Endothelial cell of umbilical vein (primary cell): ENCODE results near the gene KCNG2. TPM values are rescaled to one million over a fixed set of nuclear protein-coding genes. Genes with fewer than 3 reads are reported as not detected.

Experiments used
- BruUV-seq: library from RNA; stranded (reverse); fragments of 400-500 nt; replicated peaks from 2 replicates; lab custom pipeline; 2021; lab: Mats Ljungman, UMichigan
- CTCF ChIA-PET: fragments of 300-600, 350-600 bp; sonication (Branson Sonifier 250); formaldehyde crosslinking; loops from one replicate; lab custom pipeline; 2021; ENCODE audit warnings: antibody characterized with exemption, inconsistent platforms; lab: Charles Lee
- POLR2A ChIA-PET: fragments of 300-600, 350-600 bp; sonication (Branson Sonifier 250); formaldehyde crosslinking; loops from one replicate; lab custom pipeline; 2021; ENCODE audit warnings: antibody characterized with exemption, inconsistent platforms; lab: Charles Lee
- DNase-seq: peaks from one replicate; pipeline ENCODE4 v3.0.0-alpha.2; 2011; ENCODE audit warnings: low read depth, low spot score
- FAIRE-seq: peaks from 2 replicates; lab custom pipeline; 2011; peaks lifted over from hg19 to GRCh38; lab: Jason Lieb, UNC
- H2AFZ ChIP-seq: 2 replicates; pipeline ENCODE4 v1.6.0; 2012; ENCODE audit warnings: low read depth, low read length, control low read depth, inconsistent platforms
- H3K27ac ChIP-seq: 2 replicates; pipeline ENCODE4 v1.5.1; 2011; ENCODE audit warnings: low read depth, mild to moderate bottlenecking, control low read depth, low read length, moderate library complexity; ENCODE audit not compliant: insufficient read depth
- H3K27me3 ChIP-seq, 2 experiments: 2 replicates each; pipeline versions ENCODE4 v1.6.0 to v1.6.1; 2011; ENCODE audit warnings: low read length in 2 of 2, mixed read lengths in 1 of 2; ENCODE audit not compliant: control insufficient read depth in 2 of 2, insufficient read depth in 2 of 2
- H3K36me3 ChIP-seq, 2 experiments: 2 replicates in 1 of 2; 3 replicates in 1 of 2; pipeline ENCODE4 v1.5.1; 2011; ENCODE audit warnings: low read length in 2 of 2, mild to moderate bottlenecking in 1 of 2, moderate library complexity in 1 of 2; ENCODE audit not compliant: control insufficient read depth in 2 of 2, insufficient read depth in 2 of 2; ENCODE audit errors: extremely low read depth in 1 of 2
- H3K4me1 ChIP-seq: 3 replicates; pipeline ENCODE4 v1.5.1; 2011; ENCODE audit warnings: mild to moderate bottlenecking, low read length; ENCODE audit not compliant: control insufficient read depth, insufficient read depth; ENCODE audit errors: extremely low read depth
- H3K4me2 ChIP-seq: 2 replicates; pipeline ENCODE4 v1.6.1; 2011; ENCODE audit warnings: low read length, control low read depth, mixed read lengths; ENCODE audit not compliant: insufficient read depth
- H3K4me3 ChIP-seq, 3 experiments: fragments of 200-600 bp in 1 of 3; sonication (generic), shearing (Covaris generic) in 1 of 3; replicated peaks in 1 of 3; 2 replicates each; pipeline ENCODE4 v1.5.1; 2011 to 2016; ENCODE audit warnings: control low read depth in 3 of 3, low read length in 3 of 3, mild to moderate bottlenecking in 2 of 3, inconsistent platforms in 1 of 3, low read depth in 1 of 3, moderate library complexity in 1 of 3; ENCODE audit not compliant: insufficient read depth in 1 of 3
- H3K79me2 ChIP-seq: 2 replicates; pipeline ENCODE4 v1.6.0; 2012; ENCODE audit warnings: low read length, inconsistent platforms; ENCODE audit not compliant: control insufficient read depth, insufficient read depth
- H3K9ac ChIP-seq: replicated peaks from 2 replicates; pipeline ENCODE3; 2011; ENCODE audit warnings: low read length, control low read depth; ENCODE audit not compliant: insufficient read depth; ENCODE audit errors: extremely low read depth
- H3K9me1 ChIP-seq: replicated peaks from 3 replicates; pipeline ENCODE4 v1.6.0; 2011; ENCODE audit warnings: mild to moderate bottlenecking, low read length; ENCODE audit not compliant: control insufficient read depth, insufficient read depth; ENCODE audit errors: extremely low read depth
- H3K9me3 ChIP-seq: replicated peaks from 2 replicates; pipeline ENCODE4 v1.5.1; 2012; ENCODE audit warnings: low read length, inconsistent platforms; ENCODE audit not compliant: control insufficient read depth, insufficient read depth
- H4K20me1 ChIP-seq: replicated peaks from 2 replicates; pipeline ENCODE3; 2011; ENCODE audit warnings: mild to moderate bottlenecking, low read length; ENCODE audit not compliant: control insufficient read depth, insufficient read depth; ENCODE audit errors: extremely low read depth
- CTCF ChIP-seq, 2 donors: IDR thresholded peaks; 1 replicate in 1 of 2; 2 replicates in 1 of 2; pipeline ENCODE4 v1.5.1; 2011; ENCODE audit warnings: low read length in 2 of 2, mild to moderate bottlenecking in 2 of 2, moderate library complexity in 2 of 2, control low read depth in 1 of 2, inconsistent platforms in 1 of 2, low read depth in 1 of 2; ENCODE audit not compliant: insufficient read depth in 1 of 2; ENCODE audit errors: extremely low read depth in 1 of 2
- EZH2 ChIP-seq: IDR thresholded peaks from 2 replicates; pipeline ENCODE4 v1.6.1; 2012; ENCODE audit warnings: borderline replicate concordance, low read depth, mild to moderate bottlenecking, moderate library complexity, low read length, inconsistent platforms; ENCODE audit not compliant: severe bottlenecking
- FOS ChIP-seq: IDR thresholded peaks from 2 replicates; pipeline ENCODE4 v1.6.1; 2011; ENCODE audit warnings: mild to moderate bottlenecking, low read length, moderate library complexity, borderline replicate concordance; ENCODE audit not compliant: insufficient read depth
- GATA2 ChIP-seq: IDR thresholded peaks from 2 replicates; pipeline ENCODE4 v1.7.0; 2011; ENCODE audit warnings: low read depth, mild to moderate bottlenecking, moderate library complexity, mixed read lengths, low read length; ENCODE audit not compliant: insufficient read length, insufficient read depth
- JUN ChIP-seq: IDR thresholded peaks from 2 replicates; pipeline ENCODE4 v1.6.1; 2011; ENCODE audit warnings: borderline replicate concordance, low read depth; ENCODE audit not compliant: insufficient read length, insufficient read depth
- MAX ChIP-seq: IDR thresholded peaks from 2 replicates; pipeline ENCODE4 v1.6.1; 2011; ENCODE audit not compliant: insufficient read depth, insufficient read length
- MYC ChIP-seq: IDR thresholded peaks from one replicate; pipeline ENCODE4 v1.6.1; 2011; ENCODE audit warnings: mild to moderate bottlenecking, low read depth, low read length
- POLR2A ChIP-seq: IDR thresholded peaks from 2 replicates; pipeline ENCODE4 v1.6.1; 2012; ENCODE audit warnings: low read depth, mild to moderate bottlenecking, control low read depth, low read length
- POLR2AphosphoS5 ChIP-seq: IDR thresholded peaks from 2 replicates; pipeline ENCODE4 v1.6.1; 2012; ENCODE audit warnings: low read depth, mild to moderate bottlenecking, control low read depth, low read length, moderate library complexity; ENCODE audit not compliant: insufficient read depth
- dilution Hi-C: fragments of 300-500 bp; cut with MboI; formaldehyde crosslinking; loops from one replicate; pipeline ENCODE4 v1.15.0; 2019; ENCODE audit warnings: low sequenced_read_pairs; ENCODE audit not compliant: extremely low pct_ligation_motif_present
- intact Hi-C: fragments of 100-400 bp; cut with micrococcal nuclease; formaldehyde crosslinking; loops from one replicate; pipeline ENCODE4 v1.10.0; 2022
- polyA plus RNA-seq, 4 experiments: library from polyadenylated mRNA; depleted of rRNA in 3 of 4; stranded (reverse) in 3 of 4; unstranded in 1 of 4; fragments of >200 nt; gene quantifications; 2 replicates each; pipeline versions ENCODE4 v1.2.1 to v1.2.3, GENCODE V29; 2011 to 2012; ENCODE audit warnings: missing spikeins in 1 of 4
- total RNA-seq: library from RNA; stranded (reverse); gene quantifications from 2 replicates; pipeline ENCODE4 v1.2.3, GENCODE V29; 2021

KCNG2 gene
- total and polyA plus RNA-seq, 2 donors (not counting 3 experiments of a cell fraction or from before 2014, with no cell fraction given): not detected

GRCh38 chr18:79787527-79787864, 10.2 kb upstream of the KCNG2 start:
- H3K36me3 ChIP-seq: no peaks in the 10 kb centered on the region
- H3K9ac ChIP-seq: no peak overlapping the region
- ChIA-PET CTCF (no interaction called here), POLR2A (no interaction called here)
- H2AFZ ChIP-seq: no peak overlapping the region
- no peaks in the 10 kb centered on the region for H3K9me1 ChIP-seq
- FAIRE-seq (no peak), DNase-seq (no peak)
- no peak overlapping the region for H3K4me2 ChIP-seq
- H4K20me1 ChIP-seq: no peaks in the 10 kb centered on the region
- no peaks in the 10 kb centered on the region for H3K4me1 ChIP-seq
- intact Hi-C loops (no loop called here), dilution Hi-C loops (no loop called here)
- H3K4me3 ChIP-seq: no peak overlapping the region
- H3K79me2 ChIP-seq: no peaks in the 10 kb centered on the region
- H3K9me3 ChIP-seq: no peaks in the 10 kb centered on the region
- TF ChIP-seq GATA2: no peak
- TF ChIP-seq POLR2A: no peak
- TF ChIP-seq CTCF (IDR thresholded peaks at IDR 0.05; ENCODE audit: extremely low read depth in 1 of 2, insufficient read depth in 1 of 2, low read depth in 1 of 2, low read length in 2 of 2): no peak
- TF ChIP-seq MAX: no peak
- TF ChIP-seq EZH2: no peak
- TF ChIP-seq MYC: no peak
- TF ChIP-seq JUN: no peak
- TF ChIP-seq FOS: no peak
- no peak for TF ChIP-seq POLR2AphosphoS5
- H3K27me3 ChIP-seq: peaks cover 15 to 18% of the 10 kb centered on the region in 2 experiments
- H3K27ac ChIP-seq: no peak overlapping the region
- BruUV-seq: no TSS peak
